ENCODE results near the gene HACL1.

Gene HACL1

DNA sequence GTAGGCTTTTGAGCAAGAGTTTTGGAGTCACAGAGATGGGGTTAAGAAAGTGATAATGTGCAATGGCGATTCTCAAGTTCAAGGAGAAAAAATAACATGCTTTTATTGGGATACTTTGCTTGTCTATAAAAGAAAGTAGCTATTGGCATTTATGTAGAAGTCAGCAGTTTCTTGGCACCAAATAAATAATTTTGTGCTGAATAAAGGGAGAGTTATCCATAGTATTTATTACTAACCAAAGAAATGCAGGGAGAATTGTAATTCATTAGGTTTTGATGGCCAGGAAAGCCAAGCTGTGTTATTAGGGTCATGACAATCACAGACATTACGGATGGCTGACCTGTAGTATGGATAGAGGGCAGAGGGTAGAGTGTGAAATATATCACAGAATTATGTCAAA is 33.3 kb upstream of the HACL1 start:
- no peak for DNase-seq (ENCODE audit: low spot score)
- in situ Hi-C loops (cut with MboI; ENCODE audit: low pct_unique_long_range_greater_than_20kb, low sequenced_read_pairs, unreplicated experiment) = loop anchor here (10.0 kb wide), 1 partner anchor 170 kb away; no protein-coding TSS in a partner anchor
- TF ChIP-seq, protein P1, sequence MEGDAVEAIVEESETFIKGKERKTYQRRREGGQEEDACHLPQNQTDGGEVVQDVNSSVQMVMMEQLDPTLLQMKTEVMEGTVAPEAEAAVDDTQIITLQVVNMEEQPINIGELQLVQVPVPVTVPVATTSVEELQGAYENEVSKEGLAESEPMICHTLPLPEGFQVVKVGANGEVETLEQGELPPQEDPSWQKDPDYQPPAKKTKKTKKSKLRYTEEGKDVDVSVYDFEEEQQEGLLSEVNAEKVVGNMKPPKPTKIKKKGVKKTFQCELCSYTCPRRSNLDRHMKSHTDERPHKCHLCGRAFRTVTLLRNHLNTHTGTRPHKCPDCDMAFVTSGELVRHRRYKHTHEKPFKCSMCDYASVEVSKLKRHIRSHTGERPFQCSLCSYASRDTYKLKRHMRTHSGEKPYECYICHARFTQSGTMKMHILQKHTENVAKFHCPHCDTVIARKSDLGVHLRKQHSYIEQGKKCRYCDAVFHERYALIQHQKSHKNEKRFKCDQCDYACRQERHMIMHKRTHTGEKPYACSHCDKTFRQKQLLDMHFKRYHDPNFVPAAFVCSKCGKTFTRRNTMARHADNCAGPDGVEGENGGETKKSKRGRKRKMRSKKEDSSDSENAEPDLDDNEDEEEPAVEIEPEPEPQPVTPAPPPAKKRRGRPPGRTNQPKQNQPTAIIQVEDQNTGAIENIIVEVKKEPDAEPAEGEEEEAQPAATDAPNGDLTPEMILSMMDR (IDR thresholded peaks at IDR 0.05; ENCODE audit: extremely low read depth, insufficient read depth, missing control alignments) = no peak

DNA sequence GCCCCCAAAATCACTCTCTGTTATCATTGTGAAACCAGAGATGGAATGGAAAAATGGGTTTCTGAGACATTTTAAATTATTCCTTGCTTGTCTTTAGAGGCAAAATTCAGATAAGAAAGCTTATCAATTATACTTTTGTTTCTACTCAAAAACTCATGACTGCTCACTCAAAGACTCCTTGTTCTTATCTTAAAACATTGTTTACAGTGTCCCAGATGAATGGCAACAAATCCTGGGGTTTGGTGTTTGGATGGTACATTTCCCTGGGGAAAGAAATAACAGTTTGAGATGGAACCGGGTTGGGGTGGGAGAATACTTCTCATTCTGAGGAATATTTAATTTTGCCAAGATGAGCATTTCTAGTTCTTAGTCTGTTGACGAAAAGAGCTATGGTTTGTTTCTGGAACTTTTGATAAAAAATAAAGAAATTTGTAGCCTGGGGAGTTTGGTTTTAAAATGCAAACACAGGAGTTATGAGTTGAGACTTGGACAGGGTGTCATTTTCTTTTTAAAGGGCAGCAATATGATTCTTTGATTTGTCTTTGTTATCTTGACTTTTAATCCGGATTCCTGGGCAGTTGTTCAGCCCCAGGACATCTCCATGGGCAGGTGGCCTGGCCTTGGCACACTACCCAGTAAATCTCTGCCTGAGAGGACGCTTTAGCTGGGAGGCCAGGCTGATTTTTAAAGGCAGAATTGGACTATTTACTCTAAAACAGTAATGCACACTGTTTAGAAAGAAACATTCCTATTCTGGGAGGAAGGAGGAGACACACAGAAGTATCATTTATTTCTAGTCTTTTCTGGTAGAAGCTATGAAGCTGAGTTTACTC is 32.6 kb upstream of the HACL1 start:
- no peak for DNase-seq (ENCODE audit: low spot score)
- in situ Hi-C loops (cut with MboI; ENCODE audit: low pct_unique_long_range_greater_than_20kb, low sequenced_read_pairs, unreplicated experiment) = loop anchor here (10.0 kb wide), 1 partner anchor 171 kb away; no protein-coding TSS in a partner anchor
- TF ChIP-seq, protein P1 (IDR thresholded peaks at IDR 0.05; ENCODE audit: extremely low read depth, insufficient read depth, missing control alignments) = no peak

DNA sequence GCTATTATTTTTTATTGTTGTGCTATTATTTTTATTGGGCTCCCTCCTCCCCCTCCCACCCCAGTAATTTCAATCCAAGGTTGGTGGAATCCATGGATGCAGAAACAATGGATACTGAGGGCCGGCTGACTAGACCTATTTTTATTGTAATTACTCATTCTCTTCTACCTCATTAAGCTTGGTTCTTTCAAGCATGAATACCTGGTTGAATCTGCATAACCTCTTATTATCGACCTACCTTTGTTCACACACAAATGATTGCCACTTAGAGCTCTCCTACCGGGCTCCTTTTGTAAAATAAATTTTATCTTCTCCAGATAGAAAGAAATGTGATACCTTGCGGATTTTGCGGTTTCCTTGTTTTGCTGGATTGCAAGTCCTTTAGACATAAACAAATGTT is 31.8 kb upstream of the HACL1 start:
- in situ Hi-C loops (cut with MboI; ENCODE audit: low pct_unique_long_range_greater_than_20kb, low sequenced_read_pairs, unreplicated experiment) = loop anchor here (10.0 kb wide), 1 partner anchor 172 kb away; no protein-coding TSS in a partner anchor
- DNase-seq (ENCODE audit: low spot score) = no peak
- TF ChIP-seq, protein P1 (IDR thresholded peaks at IDR 0.05; ENCODE audit: extremely low read depth, insufficient read depth, missing control alignments) = no peak

DNA sequence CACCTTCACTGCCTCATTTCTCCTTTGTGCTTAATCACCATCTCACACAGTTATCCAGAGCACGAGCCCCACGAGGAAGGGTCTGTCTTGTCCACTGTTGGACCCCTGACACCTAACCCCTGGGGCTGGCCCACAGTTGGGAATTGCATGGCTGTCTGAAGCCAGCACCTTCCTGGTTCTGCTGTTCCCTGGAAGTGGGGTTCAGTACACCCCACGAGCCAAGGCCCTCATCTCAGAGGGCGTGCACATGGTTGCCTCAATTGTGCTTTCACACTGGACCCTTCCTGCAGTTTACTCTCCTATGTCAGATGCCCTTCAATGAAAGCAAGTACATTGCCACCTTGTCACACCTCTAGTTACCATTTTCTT is 30.8 kb upstream of the HACL1 start:
- no peak for DNase-seq (ENCODE audit: low spot score)
- in situ Hi-C loops (cut with MboI; ENCODE audit: low pct_unique_long_range_greater_than_20kb, low sequenced_read_pairs, unreplicated experiment) = loop anchor here (10.0 kb wide), 1 partner anchor 173 kb away; no protein-coding TSS in a partner anchor
- TF ChIP-seq, protein P1 (IDR thresholded peaks at IDR 0.05; ENCODE audit: extremely low read depth, insufficient read depth, missing control alignments) = no peak

DNA sequence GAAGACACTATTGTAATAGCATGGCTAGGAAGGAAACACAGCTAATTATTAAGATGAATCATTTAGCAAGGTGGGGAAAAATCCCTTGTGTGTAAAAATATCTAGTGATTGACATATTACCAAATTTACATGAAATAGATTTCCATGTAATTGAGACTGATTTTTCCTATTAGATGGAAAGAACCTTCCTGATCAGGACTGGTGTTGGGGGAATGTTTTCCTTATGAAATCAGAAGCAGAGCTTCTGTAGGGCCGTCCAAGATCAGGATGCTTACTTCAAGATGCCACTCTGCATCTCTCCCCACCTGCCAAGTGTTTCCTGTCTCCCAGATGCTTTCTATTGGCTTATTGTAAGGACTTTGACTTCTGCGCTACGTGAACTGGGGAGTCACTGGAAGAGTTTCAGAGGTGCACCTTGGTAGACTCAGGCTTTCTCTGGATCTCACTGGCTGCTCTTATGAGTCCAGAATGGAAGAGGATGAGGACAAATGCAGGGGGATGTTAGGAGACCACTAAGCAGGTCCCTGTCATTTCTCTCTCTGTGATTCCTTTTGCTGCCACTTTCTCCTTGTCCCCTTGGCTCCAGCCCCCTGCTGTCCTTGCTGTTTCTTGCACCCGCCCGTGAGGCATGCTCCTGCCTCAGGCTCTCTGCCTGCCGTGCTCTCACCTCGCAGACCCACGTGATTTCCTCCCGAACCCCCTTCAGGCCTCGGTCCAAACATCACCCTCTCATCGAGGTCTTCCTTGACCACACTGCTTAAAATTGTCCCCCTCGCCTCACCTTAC is 30.2 kb upstream of the HACL1 start:
- DNase-seq (ENCODE audit: low spot score) = no peak
- in situ Hi-C loops (cut with MboI; ENCODE audit: low pct_unique_long_range_greater_than_20kb, low sequenced_read_pairs, unreplicated experiment) = loop anchor here (10.0 kb wide), 1 partner anchor 173 kb away; no protein-coding TSS in a partner anchor
- TF ChIP-seq, protein P1 (IDR thresholded peaks at IDR 0.05; ENCODE audit: extremely low read depth, insufficient read depth, missing control alignments) = no peak

DNA sequence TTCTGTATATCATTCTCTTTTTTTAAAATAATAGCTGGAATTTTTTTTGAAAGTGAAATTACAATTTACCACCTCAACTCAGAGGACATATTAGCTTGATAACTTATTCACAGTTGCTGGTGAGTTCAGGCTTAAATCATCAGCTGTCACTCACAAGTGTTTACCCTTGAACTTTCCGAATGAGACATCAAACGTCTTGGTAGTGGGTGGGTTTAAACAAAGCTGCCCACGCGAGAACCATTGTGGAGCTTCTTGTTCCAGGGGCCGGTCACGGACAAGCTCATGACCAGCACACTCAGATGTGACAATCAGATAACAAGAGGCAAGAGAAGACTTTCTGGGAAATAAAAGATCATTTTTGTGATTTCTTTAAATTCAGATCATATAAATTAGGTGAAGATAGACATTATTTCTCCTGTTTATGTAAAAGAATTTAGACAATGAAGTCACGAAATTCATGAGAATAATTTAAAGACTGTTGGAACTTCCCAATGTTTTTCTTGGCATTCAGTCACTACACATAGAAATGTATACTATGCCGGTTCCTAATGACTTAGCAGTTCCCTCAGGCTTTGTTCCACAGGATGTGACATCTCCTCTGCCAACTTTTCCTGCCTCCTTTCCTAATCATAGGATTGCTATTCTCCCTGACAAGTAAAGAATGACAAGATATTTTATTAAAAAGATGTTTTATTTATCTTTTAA is 29.4 kb upstream of the HACL1 start:
- TF ChIP-seq, protein P1 (IDR thresholded peaks at IDR 0.05; ENCODE audit: extremely low read depth, insufficient read depth, missing control alignments) = no peak
- in situ Hi-C loops (cut with MboI; ENCODE audit: low pct_unique_long_range_greater_than_20kb, low sequenced_read_pairs, unreplicated experiment) = loop anchor here (10.0 kb wide), 1 partner anchor 174 kb away; no protein-coding TSS in a partner anchor
- peak; percentile 46 for DNase-seq (ENCODE audit: low spot score)
